Hematopoietic multipotent progenitor cell treated with erythropoietin and hydrocortisone succinate and interleukin-3 and kit ligand, for 6 days (in vitro differentiated cells): ENCODE results near the gene SGIP1.
A peak's percentile ranks its signal among the peaks of the same experiment; 100 is the strongest.

ENCODE experiments used
- DNase-seq: peaks from one replicate; pipeline ENCODE4 v3.0.0-alpha.2; 2015

Gene SGIP1, protein sequence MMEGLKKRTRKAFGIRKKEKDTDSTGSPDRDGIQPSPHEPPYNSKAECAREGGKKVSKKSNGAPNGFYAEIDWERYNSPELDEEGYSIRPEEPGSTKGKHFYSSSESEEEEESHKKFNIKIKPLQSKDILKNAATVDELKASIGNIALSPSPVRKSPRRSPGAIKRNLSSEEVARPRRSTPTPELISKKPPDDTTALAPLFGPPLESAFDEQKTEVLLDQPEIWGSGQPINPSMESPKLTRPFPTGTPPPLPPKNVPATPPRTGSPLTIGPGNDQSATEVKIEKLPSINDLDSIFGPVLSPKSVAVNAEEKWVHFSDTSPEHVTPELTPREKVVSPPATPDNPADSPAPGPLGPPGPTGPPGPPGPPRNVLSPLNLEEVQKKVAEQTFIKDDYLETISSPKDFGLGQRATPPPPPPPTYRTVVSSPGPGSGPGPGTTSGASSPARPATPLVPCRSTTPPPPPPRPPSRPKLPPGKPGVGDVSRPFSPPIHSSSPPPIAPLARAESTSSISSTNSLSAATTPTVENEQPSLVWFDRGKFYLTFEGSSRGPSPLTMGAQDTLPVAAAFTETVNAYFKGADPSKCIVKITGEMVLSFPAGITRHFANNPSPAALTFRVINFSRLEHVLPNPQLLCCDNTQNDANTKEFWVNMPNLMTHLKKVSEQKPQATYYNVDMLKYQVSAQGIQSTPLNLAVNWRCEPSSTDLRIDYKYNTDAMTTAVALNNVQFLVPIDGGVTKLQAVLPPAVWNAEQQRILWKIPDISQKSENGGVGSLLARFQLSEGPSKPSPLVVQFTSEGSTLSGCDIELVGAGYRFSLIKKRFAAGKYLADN

GRCh38 chr1:66533804-66534740, at the start of gene SGIP1:
SGIP1 (plus strand) TSS chr1:66534153; CDS start chr1:66534359, 206 bp downstream.
- peak; percentile 70 for DNase-seq

- no peak for DNase-seq
These were observed 44.8 kb upstream of the SGIP1 start for GRCh38 chr1:66489151-66489550.

GRCh38 chr1:66489972-66490601, 43.9 kb upstream of the SGIP1 start:
- DNase-seq = no peak

DNA sequence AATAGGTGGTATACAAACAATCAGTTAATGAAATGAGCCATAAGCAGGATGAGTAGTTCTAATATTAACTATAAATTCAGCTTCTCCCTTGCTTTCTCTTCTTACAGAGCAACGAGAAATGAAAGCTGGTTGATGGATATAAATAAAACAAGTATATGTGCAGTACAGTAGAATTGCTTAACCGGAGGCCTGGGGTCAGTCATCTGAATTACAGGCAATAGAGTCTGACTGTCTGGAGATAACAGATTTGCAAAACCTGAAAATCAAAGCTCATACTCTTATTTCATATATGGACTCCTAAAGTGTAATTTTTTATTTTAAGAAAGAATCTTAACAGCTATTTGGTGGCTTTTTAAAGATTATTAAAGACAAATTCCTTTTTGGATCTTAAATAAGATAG, 43.1 kb upstream of the SGIP1 start:
- DNase-seq = peak; percentile 42

DNA sequence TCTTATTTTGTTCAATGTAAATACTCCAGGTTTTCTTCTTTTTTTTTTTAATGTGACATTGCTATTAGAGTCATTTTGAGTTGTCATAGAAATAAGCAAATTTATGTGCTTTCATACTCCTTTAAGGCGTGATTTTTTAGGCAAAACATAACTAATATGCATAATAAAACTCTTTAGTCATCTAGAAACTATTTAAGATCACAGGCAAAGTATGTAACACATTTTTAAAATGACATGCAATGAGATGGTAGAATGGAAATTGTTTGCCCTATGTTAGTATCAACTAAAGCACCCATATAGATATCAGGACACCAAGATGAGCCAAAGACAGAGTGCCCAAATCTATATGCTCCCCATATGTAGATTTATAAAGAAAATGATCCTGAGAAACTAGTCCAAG, 41.5 kb upstream of the SGIP1 start:
- DNase-seq = no peak

DNA sequence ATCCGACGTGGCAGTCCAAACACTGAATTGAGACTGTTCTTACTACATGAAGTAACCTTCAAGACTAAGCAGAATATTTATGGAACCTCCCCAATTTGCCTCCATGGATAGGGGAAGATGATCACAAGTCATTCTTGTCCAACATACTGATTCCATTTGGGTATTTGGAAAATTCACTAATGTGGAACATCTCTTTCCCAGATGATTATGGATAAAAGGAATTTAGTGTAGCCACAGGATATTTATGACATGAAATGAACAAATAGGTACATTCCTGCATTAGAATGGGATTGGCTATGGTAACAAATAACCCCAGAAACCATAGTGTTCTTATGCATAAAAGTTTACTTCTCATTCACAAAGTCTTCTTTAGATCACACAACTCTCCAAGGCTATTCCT, 40.2 kb upstream of the SGIP1 start:
- DNase-seq = no peak

DNA sequence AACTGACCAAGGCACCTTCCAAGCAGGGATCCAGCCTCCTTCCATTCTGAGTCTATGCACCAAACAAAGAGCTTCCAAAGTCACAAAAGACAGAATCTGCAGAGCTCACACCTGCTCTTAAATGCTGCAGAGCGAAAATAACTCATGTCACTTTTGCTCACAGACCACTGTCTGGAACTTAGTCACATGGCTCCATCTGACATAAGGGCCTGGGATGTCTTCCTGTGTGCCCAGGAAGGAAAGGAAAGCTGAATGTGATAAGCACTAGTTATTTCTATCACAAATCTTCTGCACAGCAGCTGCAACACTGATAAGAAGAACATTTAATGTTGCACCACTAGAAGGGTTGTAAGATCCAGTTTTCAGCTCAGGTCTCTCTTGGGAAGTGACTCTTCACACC, 39.5 kb upstream of the SGIP1 start:
- peak; percentile 11 for DNase-seq

DNA sequence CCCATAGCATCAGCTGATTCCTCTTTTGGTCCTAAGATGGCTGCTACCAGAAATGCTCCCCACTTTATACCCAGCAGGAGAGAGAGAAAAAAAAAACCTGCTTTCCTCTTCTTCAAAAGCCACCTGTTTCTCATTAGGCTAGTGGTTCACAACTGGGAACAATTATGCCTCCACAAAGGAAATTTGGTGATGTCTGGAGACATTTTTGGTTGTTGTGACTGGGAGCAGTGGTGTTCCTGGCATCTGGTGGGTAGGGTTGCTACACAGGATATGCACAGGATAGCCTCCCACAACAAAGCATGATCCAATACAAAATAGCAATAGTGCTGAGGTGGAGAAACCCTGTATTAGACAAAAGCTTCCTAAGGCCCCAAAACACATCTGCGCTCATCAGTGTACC, 38.5 kb upstream of the SGIP1 start:
- no peak for DNase-seq

- DNase-seq = no peak
These were observed 36.0 kb upstream of the SGIP1 start for GRCh38 chr1:66497910-66498309.

DNA sequence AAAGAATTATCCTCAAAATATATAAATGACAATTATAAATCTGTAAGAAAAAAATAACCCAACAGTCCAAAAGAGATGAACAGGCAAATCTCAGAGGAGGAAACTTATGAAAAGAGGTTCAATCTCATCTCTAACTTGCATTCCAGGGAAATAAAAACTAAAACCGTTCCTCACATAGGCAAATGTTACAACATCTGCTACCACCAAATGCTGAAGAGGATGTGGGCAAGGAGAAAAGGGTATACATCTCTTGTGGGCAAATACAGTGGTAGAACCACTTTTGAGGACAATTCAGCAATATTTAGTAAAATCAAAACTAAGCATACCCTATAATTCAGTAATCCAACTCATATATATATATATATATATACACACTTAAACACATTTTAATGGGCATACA, 33.7 kb upstream of the SGIP1 start:
- peak; percentile 31 for DNase-seq

DNA sequence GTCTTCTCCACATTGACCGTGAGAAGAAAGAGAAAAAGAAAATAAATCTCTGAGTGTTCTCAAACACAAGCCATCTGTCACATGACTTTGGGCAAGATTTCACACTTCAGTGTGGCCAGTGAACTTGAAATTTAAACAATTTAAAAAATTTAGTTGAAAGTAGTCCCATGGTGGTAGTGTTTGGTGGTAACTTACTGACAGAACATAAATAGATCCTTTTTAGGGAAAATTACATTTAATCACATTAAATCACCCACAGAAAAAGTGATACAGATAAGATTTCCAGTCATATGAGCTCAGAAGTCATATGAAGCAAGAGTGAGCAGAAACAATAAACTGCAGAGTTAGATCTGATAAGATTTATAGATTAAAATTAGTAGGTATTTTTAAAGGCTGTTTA, 31.9 kb upstream of the SGIP1 start:
- no peak for DNase-seq

- DNase-seq = peak; percentile 76
These were observed 30.0 kb upstream of the SGIP1 start for GRCh38 chr1:66503841-66504470.

DNA sequence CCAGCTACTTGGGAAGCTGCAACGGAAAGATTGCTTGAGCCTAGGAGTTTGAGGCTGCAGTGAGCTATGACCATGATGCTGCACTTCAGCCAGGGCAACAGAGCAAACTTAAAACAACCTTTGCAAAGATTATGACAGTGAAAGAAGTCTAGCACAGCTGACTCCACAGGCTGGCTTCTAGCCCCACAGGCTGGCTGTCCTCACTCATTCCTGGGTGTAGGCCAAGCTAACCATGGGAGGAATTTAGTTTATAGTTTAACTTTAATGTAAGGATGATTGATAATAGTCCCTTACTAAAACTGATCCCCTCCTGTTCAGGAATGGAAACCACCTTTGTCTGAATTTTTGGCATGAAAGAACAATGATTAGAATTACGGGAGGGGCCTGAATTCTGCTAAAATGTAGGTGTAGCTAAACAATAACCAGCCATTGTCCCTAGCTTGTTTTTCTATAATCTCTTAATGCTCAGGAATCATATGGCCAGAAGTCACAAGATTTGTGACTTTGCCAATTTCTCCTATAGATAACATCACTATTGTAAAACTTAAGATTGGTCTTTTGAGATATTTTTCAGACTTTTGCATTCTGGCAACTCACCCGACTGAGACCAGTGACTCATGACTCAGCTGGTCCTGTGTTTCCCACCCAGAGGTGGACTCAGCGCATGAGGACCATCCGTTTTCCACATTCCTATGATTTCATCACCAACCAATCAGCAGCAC, 28.1 kb upstream of the SGIP1 start:
- DNase-seq = no peak

GRCh38 chr1:66506393-66506687, 27.6 kb upstream of the SGIP1 start:
- no peak for DNase-seq

DNA sequence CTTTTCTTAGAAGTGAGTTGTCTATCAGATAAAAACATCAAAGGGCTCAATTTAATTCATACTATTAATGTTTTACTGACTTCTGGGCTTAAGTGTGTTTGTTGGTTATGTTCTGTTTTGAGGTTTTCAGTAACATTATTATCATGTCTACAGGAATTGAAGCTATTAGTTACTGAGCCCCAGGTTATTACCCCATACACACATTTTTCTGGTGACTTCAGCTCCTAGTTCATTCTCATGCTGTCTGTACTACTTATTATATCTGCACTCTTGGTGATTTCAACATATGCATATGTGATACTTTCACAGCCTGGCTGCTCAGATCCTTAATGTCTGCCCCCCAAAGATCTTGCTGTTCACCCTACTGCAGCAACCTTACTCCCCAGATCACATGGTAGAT, 27.0 kb upstream of the SGIP1 start:
- no peak for DNase-seq

DNA sequence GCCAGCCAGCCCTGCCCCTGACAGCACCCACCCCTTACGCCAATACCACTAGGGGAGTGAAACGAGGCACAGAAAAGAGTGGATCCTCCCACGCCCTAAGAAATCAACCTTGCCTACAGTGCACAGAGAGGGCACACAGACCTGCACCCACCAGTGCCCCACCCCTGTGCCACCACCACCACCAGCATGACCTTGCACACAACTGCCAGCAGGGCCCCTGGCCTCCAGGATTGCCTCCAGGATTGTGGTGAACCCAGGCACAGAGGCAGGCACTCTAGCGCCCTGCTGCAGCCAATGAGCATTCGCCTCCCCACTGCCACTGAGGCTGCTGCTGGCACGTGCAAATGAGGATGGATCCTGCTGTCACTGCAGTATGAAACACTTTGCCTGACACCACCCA, 23.5 kb upstream of the SGIP1 start:
- DNase-seq = no peak

GRCh38 chr1:66511118-66511517, 22.8 kb upstream of the SGIP1 start:
- DNase-seq = no peak

DNA sequence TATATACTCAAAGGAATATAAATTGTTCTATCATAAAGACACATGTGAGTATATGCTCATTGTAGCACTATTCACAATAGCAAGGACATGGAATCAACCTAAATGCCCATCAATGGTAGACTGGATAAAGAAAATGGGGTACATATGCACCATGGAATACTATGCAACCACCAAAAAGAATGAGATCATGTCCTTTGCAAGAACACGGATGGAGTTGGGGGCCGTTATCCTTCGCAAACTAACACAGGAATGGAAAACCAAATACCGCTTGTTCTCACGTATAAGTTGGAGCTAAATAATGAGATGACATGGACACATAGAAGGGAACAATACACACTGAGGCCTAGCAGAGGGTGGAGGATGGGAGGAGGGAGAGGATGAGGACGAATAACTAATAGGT, 16.0 kb upstream of the SGIP1 start:
- DNase-seq = no peak

DNA sequence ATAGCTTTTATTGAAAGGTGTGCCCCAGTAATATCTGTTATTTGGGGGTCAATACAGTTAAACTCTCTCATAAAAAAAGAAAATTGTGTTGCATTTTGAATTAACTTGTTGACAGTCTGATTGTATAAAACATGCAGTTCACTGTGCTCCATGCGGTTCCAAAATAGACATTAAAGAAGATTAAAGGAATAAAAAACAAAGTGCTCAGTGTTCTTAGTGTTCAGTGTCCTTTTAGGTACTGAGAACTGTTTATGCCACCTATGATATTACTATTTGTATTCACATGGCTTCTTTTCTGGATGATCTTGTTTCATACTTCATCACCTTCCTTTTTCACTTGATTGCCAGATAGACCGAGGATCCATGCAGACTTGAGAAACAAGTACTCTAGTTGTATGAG, 15.3 kb upstream of the SGIP1 start:
- DNase-seq = no peak

DNA sequence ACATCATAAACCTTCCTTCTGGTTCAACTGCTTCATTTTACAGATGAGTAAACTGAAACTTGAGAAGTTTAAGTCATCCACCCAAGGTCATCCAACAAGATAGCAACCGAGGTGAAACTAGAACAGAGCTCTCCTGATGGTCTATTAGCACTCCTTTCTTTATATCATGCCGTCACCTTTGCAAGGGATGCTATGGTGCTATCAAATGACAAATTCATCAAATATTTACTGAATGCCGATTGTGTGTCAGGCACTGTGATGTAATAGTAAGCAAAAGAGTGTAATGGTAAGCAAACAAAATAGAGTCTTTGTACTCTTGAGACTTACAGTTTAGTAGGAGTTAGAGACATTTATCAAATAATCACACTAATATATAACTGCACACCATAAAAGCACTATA, 14.0 kb upstream of the SGIP1 start:
- DNase-seq = no peak

DNA sequence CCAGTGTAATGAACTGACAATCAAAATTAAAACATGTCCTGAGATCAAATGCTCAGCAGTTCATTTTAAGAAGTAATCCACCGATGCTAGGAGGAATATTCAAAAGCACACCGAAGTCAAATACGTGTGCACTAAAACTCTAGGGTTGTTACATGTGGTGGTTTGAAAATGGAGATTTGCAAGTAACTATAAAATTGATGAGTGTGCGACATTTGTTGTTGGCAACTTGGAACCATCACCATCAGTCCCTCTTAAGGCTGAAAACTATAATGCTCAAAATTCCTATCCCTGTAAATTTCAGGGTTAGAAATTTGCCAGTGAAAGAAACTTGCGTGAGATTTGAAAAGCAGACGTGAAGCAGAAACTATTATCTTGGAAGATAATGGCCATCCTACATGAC, 13.3 kb upstream of the SGIP1 start:
- no peak for DNase-seq
